Cardiac muscle cell (in vitro differentiated cells and primary cell): ENCODE measurements around the gene AKT1S1. TPM values are rescaled to one million over a fixed set of nuclear protein-coding genes. Genes with fewer than 3 reads are reported as not detected.

Experiments
- DNase-seq, 2 donors: peaks; one replicate each; pipeline versions ENCODE4 v3.0.0 to v3.0.0-alpha.2; 2010 to 2017; ENCODE audit warnings: low read depth in 1 of 2, low spot score in 1 of 2
- H3K27ac ChIP-seq: fragments of 200-600 bp; sonication (generic); 2 replicates; pipeline ENCODE4 v1.5.1; 2016
- H3K27me3 ChIP-seq: fragments of 200-600 bp; sonication (generic); 2 replicates; pipeline ENCODE4 v1.6.0; 2016; ENCODE audit warnings: control low read depth
- H3K36me3 ChIP-seq: fragments of 200-600 bp; sonication (generic); 2 replicates; pipeline ENCODE4 v1.5.1; 2016; ENCODE audit warnings: control low read depth
- H3K4me1 ChIP-seq: fragments of 200-600 bp; sonication (generic); 2 replicates; pipeline ENCODE4 v1.8.1; 2017; ENCODE audit warnings: low read depth, mild to moderate bottlenecking, mixed run types
- H3K4me3 ChIP-seq: fragments of 200-600 bp; sonication (generic); 2 replicates; pipeline ENCODE4 v1.5.1; 2016; ENCODE audit warnings: mild to moderate bottlenecking
- H3K9me3 ChIP-seq: fragments of 200-600 bp; sonication (generic); 2 replicates; pipeline ENCODE4 v1.5.1; 2017; ENCODE audit warnings: low read depth, mild to moderate bottlenecking, control low read depth
- CTCF ChIP-seq: IDR thresholded peaks from 2 replicates; pipeline ENCODE4 v1.5.1; 2012; ENCODE audit warnings: low read depth, mild to moderate bottlenecking, low read length
- polyA plus RNA-seq: library from polyadenylated mRNA; unstranded; fragments of >200 nt; fragmentation: Nextera tagmentation; extraction: Ambion mirVana; gene quantifications from 2 replicates; pipeline ENCODE4 v1.2.1, GENCODE V29; 2016
- total RNA-seq: library from RNA; depleted of rRNA; stranded (reverse); fragments of >200 nt; gene quantifications from 2 replicates; pipeline ENCODE4 v1.2.3, GENCODE V29; 2016

Gene AKT1S1
- total and polyA plus RNA-seq, 2 experiments from 2014 or later, result 27.5 to 66.2 TPM

GRCh38 chr19:49832556-49832955, 44.6 kb downstream of the AKT1S1 start:
- TF ChIP-seq CTCF, result no peak
- no peaks in the 10 kb centered on the region for H3K27me3 ChIP-seq
- no peaks in the 10 kb centered on the region for H3K4me1 ChIP-seq
- no peak for DNase-seq
- H3K9me3 ChIP-seq, result no peaks in the 10 kb centered on the region
- peaks cover 27% of the 10 kb centered on the region for H3K36me3 ChIP-seq
- H3K27ac ChIP-seq, result no peak overlapping the region
- no peak overlapping the region for H3K4me3 ChIP-seq

- H3K36me3 ChIP-seq, result peaks cover 27% of the 10 kb centered on the region
- no peaks in the 10 kb centered on the region for H3K4me1 ChIP-seq
- H3K9me3 ChIP-seq, result no peaks in the 10 kb centered on the region
- no peak overlapping the region for H3K27ac ChIP-seq
- H3K27me3 ChIP-seq, result no peaks in the 10 kb centered on the region
- DNase-seq, result no peak
- H3K4me3 ChIP-seq, result no peak overlapping the region
- TF ChIP-seq CTCF, result no peak
Measured at GRCh38 chr19:49831592-49831991, 45.6 kb downstream of the AKT1S1 start.

GRCh38 chr19:49830766-49831165, 46.4 kb downstream of the AKT1S1 start:
- no peak for TF ChIP-seq CTCF
- Histone ChIP-seq H3K4me3 (no peak overlapping the region), H3K9me3 (no peaks in the 10 kb centered on the region), H3K27me3 (no peaks in the 10 kb centered on the region), H3K27ac (no peak overlapping the region), H3K4me1 (no peaks in the 10 kb centered on the region), H3K36me3 (peaks cover 27% of the 10 kb centered on the region)
- no peak for DNase-seq

GRCh38 chr19:49829721-49830120, 47.4 kb downstream of the AKT1S1 start:
- Histone ChIP-seq H3K27me3 (no peaks in the 10 kb centered on the region), H3K4me3 (no peak overlapping the region), H3K27ac (no peak overlapping the region), H3K9me3 (no peaks in the 10 kb centered on the region), H3K36me3 (peaks cover 25% of the 10 kb centered on the region), H3K4me1 (no peaks in the 10 kb centered on the region)
- TF ChIP-seq CTCF, result no peak
- no peak for DNase-seq

- no peak for DNase-seq
- Histone ChIP-seq H3K27me3 (no peaks in the 10 kb centered on the region), H3K4me1 (no peaks in the 10 kb centered on the region), H3K27ac (no peak overlapping the region), H3K9me3 (no peaks in the 10 kb centered on the region), H3K4me3 (no peak overlapping the region), H3K36me3 (peaks cover 23% of the 10 kb centered on the region)
- no peak for TF ChIP-seq CTCF
Measured at GRCh38 chr19:49829200-49829599, 48.0 kb downstream of the AKT1S1 start.

GRCh38 chr19:49827034-49827433, 50.1 kb downstream of the AKT1S1 start:
- Histone ChIP-seq H3K27ac (no peak overlapping the region), H3K4me1 (no peaks in the 10 kb centered on the region), H3K4me3 (no peak overlapping the region), H3K36me3 (peaks cover 15% of the 10 kb centered on the region), H3K9me3 (no peaks in the 10 kb centered on the region), H3K27me3 (no peaks in the 10 kb centered on the region)
- TF ChIP-seq CTCF, result no peak
- DNase-seq, result no peak
